IMR-90 (cell line): ENCODE measurements around the gene TANGO2. TPM values are rescaled to one million over a fixed set of nuclear protein-coding genes. Genes with fewer than 3 reads are reported as not detected.

Experiments used
- ATAC-seq: fragments of 200-7000 bp; cut with Tn5 transposase; 2 replicates; pipeline ENCODE4 v1.9.1; 2020; ENCODE audit warnings: low read depth, mild to moderate bottlenecking, moderate library complexity
- BruUV-seq: library from RNA; stranded (reverse); fragments of 400-500 nt; replicated peaks from 2 replicates; lab custom pipeline; 2021; lab: Mats Ljungman, UMichigan
- CTCF ChIA-PET: fragments of 300-600 bp; formaldehyde crosslinking; extraction: SDS; loops from one replicate; lab custom pipeline; 2021; ENCODE audit warnings: antibody characterized with exemption; lab: Yijun Ruan, JAX
- POLR2A ChIA-PET: fragments of 300-600 bp; sonication (Branson Sonifier 250); formaldehyde crosslinking; loops from one replicate; lab custom pipeline; 2022; ENCODE audit warnings: antibody characterized with exemption; ENCODE audit not compliant: unreplicated experiment; lab: Charles Lee
- DNase-seq: peaks from one replicate; pipeline ENCODE4 v3.0.0; 2013
- H2AFZ ChIP-seq: replicated peaks from 2 replicates; pipeline ENCODE3; 2013; ENCODE audit warnings: low read length, mild to moderate bottlenecking; ENCODE audit not compliant: poor library complexity
- H2AK5ac ChIP-seq: 2 replicates; pipeline ENCODE4 v1.6.1; 2013; ENCODE audit warnings: low read depth, low read length, inconsistent platforms
- H2AK9ac ChIP-seq: replicated peaks from 2 replicates; pipeline ENCODE3; 2013; ENCODE audit warnings: mild to moderate bottlenecking, low read depth, low read length, moderate library complexity; ENCODE audit not compliant: poor library complexity
- H2BK120ac ChIP-seq: 2 replicates; pipeline ENCODE4 v1.6.1; 2013; ENCODE audit warnings: low read depth, low read length, inconsistent platforms
- H2BK15ac ChIP-seq: 3 replicates; pipeline ENCODE4 v1.6.1; 2013; ENCODE audit warnings: low read depth, low read length, inconsistent platforms
- H2BK20ac ChIP-seq: 2 replicates; pipeline ENCODE4 v1.6.1; 2013; ENCODE audit warnings: low read depth, mild to moderate bottlenecking, inconsistent platforms, low read length, moderate library complexity
- H2BK5ac ChIP-seq: 2 replicates; pipeline ENCODE4 v1.6.1; 2013; ENCODE audit warnings: mild to moderate bottlenecking, low read depth, low read length, inconsistent platforms; ENCODE audit not compliant: poor library complexity, severe bottlenecking
- H3K14ac ChIP-seq: replicated peaks from 2 replicates; pipeline ENCODE4 v1.6.1; 2013; ENCODE audit warnings: low read depth, low read length, inconsistent platforms
- H3K18ac ChIP-seq: 2 replicates; pipeline ENCODE4 v1.6.1; 2013; ENCODE audit warnings: low read depth, low read length, control low read depth
- H3K23ac ChIP-seq: 2 replicates; pipeline ENCODE4 v1.6.1; 2013; ENCODE audit warnings: low read depth, low read length, inconsistent platforms
- H3K27ac ChIP-seq: 2 replicates; pipeline ENCODE4 v1.5.1; 2013; ENCODE audit warnings: mild to moderate bottlenecking, control low read depth, low read length; ENCODE audit not compliant: insufficient read depth
- H3K27me3 ChIP-seq: 2 replicates; pipeline ENCODE4 v1.6.1; 2013; ENCODE audit warnings: low read length; ENCODE audit not compliant: control insufficient read depth, insufficient read depth
- H3K36me3 ChIP-seq: 2 replicates; pipeline ENCODE4 v1.6.1; 2013; ENCODE audit warnings: low read length, mixed read lengths; ENCODE audit not compliant: control insufficient read depth, insufficient read depth
- H3K4ac ChIP-seq: 2 replicates; pipeline ENCODE4 v1.6.1; 2013; ENCODE audit warnings: low read depth, low read length, inconsistent platforms
- H3K4me1 ChIP-seq: 2 replicates; pipeline ENCODE4 v1.6.1; 2013; ENCODE audit warnings: low read length, mixed read lengths; ENCODE audit not compliant: control insufficient read depth, insufficient read depth
- H3K4me2 ChIP-seq: 2 replicates; pipeline ENCODE4 v1.6.1; 2013; ENCODE audit warnings: low read depth, mild to moderate bottlenecking, control low read depth, low read length, moderate library complexity
- H3K4me3 ChIP-seq: 2 replicates; pipeline ENCODE4 v1.5.1; 2013; ENCODE audit warnings: low read depth, mild to moderate bottlenecking, control low read depth, low read length, moderate library complexity; ENCODE audit not compliant: insufficient read depth
- H3K56ac ChIP-seq: 2 replicates; pipeline ENCODE4 v1.6.1; 2013; ENCODE audit warnings: low read length, inconsistent platforms; ENCODE audit not compliant: insufficient read depth; ENCODE audit errors: extremely low read depth
- H3K79me1 ChIP-seq, 2 experiments: 2 replicates each; pipeline ENCODE4 v1.6.1; 2013; ENCODE audit warnings: low read length in 2 of 2, inconsistent platforms in 1 of 2, low read depth in 1 of 2
- H3K9ac ChIP-seq: 2 replicates; pipeline ENCODE4 v1.6.1; 2013; ENCODE audit warnings: low read depth, low read length, control low read depth
- H3K9me1 ChIP-seq: 2 replicates; pipeline ENCODE4 v1.6.1; 2013; ENCODE audit warnings: low read length, inconsistent platforms; ENCODE audit not compliant: insufficient read depth
- H3K9me3 ChIP-seq: 2 replicates; pipeline ENCODE4 v1.6.1; 2013; ENCODE audit warnings: low read length; ENCODE audit not compliant: control insufficient read depth, insufficient read depth
- H4K20me1 ChIP-seq: 2 replicates; pipeline ENCODE4 v1.6.1; 2013; ENCODE audit warnings: low read length, inconsistent platforms; ENCODE audit not compliant: insufficient read depth
- H4K5ac ChIP-seq: 2 replicates; pipeline ENCODE4 v1.6.1; 2013; ENCODE audit warnings: mild to moderate bottlenecking, low read depth, low read length, control low read depth
- H4K8ac ChIP-seq, 2 experiments: 2 replicates each; pipeline ENCODE4 v1.6.1; 2013; ENCODE audit warnings: low read depth in 2 of 2, low read length in 2 of 2, control low read depth in 1 of 2, inconsistent platforms in 1 of 2
- H4K91ac ChIP-seq: 2 replicates; pipeline ENCODE4 v1.6.1; 2013; ENCODE audit warnings: low read depth, low read length, inconsistent platforms; ENCODE audit not compliant: insufficient read depth
- BHLHE40 ChIP-seq: fragments of 150-350 bp; IDR thresholded peaks from 2 replicates; pipeline ENCODE4 v1.6.1; 2016; ENCODE audit warnings: mild to moderate bottlenecking, low read depth, low read length
- CEBPB ChIP-seq: IDR thresholded peaks from 2 replicates; pipeline ENCODE4 v1.6.1; 2012; ENCODE audit warnings: low read depth, low read length, improper control_type of control experiment
- CHD1 ChIP-seq: IDR thresholded peaks from 2 replicates; pipeline ENCODE4 v1.6.1; 2012; ENCODE audit warnings: low read depth, low read length, improper control_type of control experiment
- FOS ChIP-seq: fragments of 150-350 bp; IDR thresholded peaks from 2 replicates; pipeline ENCODE4 v1.6.1; 2016; ENCODE audit warnings: low read depth, low read length
- MAFK ChIP-seq: IDR thresholded peaks from 2 replicates; pipeline ENCODE4 v1.6.1; 2012; ENCODE audit warnings: low read depth, low read length, improper control_type of control experiment
- MAZ ChIP-seq: IDR thresholded peaks from 2 replicates; pipeline ENCODE4 v1.6.1; 2012; ENCODE audit warnings: low read depth, mild to moderate bottlenecking, low read length, improper control_type of control experiment, moderate library complexity, borderline replicate concordance
- MXI1 ChIP-seq: IDR thresholded peaks from 2 replicates; pipeline ENCODE4 v1.6.1; 2012; ENCODE audit warnings: low read depth, mild to moderate bottlenecking, low read length, moderate library complexity, borderline replicate concordance
- NFE2L2 ChIP-seq: fragments of 150-350 bp; IDR thresholded peaks from 2 replicates; pipeline ENCODE4 v1.6.1; 2016; ENCODE audit warnings: low read depth, mild to moderate bottlenecking, low read length
- POLR2A ChIP-seq: IDR thresholded peaks from 2 replicates; pipeline ENCODE4 v1.6.1; 2012; ENCODE audit warnings: mild to moderate bottlenecking, low read depth, low read length
- RAD21 ChIP-seq: IDR thresholded peaks from 2 replicates; pipeline ENCODE4 v1.6.1; 2012; ENCODE audit warnings: low read length, improper control_type of control experiment
- RFX5 ChIP-seq: IDR thresholded peaks from 2 replicates; pipeline ENCODE4 v1.8.0; 2012; ENCODE audit warnings: low read depth, mild to moderate bottlenecking, low read length, moderate library complexity
- SMC3 ChIP-seq: fragments of 150-350 bp; IDR thresholded peaks from 2 replicates; pipeline ENCODE4 v1.6.1; 2016; ENCODE audit warnings: low read depth, mild to moderate bottlenecking, antibody characterized with exemption, low read length, moderate library complexity
- WGBS, 2 experiments: methylation state at CpG; one replicate each; pipeline versions ENCODE4 v1.1.5 to v1.1.7; 2013; ENCODE audit warnings: missing lambda C conversion rate in 2 of 2; ENCODE audit not compliant: insufficient read length in 1 of 2; ENCODE audit errors: extremely low coverage in 2 of 2; 5-methylcytosine and 5-hydroxymethylcytosine counted together
- dilution Hi-C: fragments of 300-500 bp; cut with HindIII; formaldehyde crosslinking; loops from one replicate; pipeline ENCODE4 v1.14.3; 2018; ENCODE audit warnings: low sequenced_read_pairs; ENCODE audit not compliant: unreplicated experiment
- in situ Hi-C: fragments of 300-500 bp; cut with MboI; formaldehyde crosslinking; loops from 3 replicates; pipeline ENCODE4 v1.14.3; 2019; ENCODE audit warnings: low sequenced_read_pairs, inconsistent platforms, mixed read lengths
- intact Hi-C: fragments of 100-400 bp; cut with micrococcal nuclease; formaldehyde crosslinking; loops from 2 replicates; pipeline ENCODE4 v1.10.0; 2022
- polyA plus RNA-seq, 3 experiments: library from polyadenylated mRNA; depleted of rRNA; stranded (reverse); fragments of >200 nt; gene quantifications; 2 replicates each; pipeline ENCODE4 v1.2.3, GENCODE V29; 2012; ENCODE audit warnings: low replicate concordance in 1 of 3
- total RNA-seq: library from RNA; depleted of rRNA; stranded (reverse); fragments of >200 nt; gene quantifications from 2 replicates; pipeline ENCODE4 v1.2.3, GENCODE V29; 2012
- TF ChIP-seq, protein P1 (sequence below): fragments of 150-350 bp; IDR thresholded peaks from 2 replicates; pipeline ENCODE4 v1.6.1; 2017; ENCODE audit warnings: mild to moderate bottlenecking, antibody characterized with exemption, low read length, low read depth
- TF ChIP-seq, protein P2 (sequence below): fragments of 150-350 bp; IDR thresholded peaks from 2 replicates; pipeline ENCODE4 v1.6.1; 2016; ENCODE audit warnings: low read depth, mild to moderate bottlenecking, low read length, moderate library complexity, borderline replicate concordance
- TF ChIP-seq, protein P3 (sequence below): conservative IDR thresholded peaks from 2 replicates; pipeline ENCODE4 v1.5.1; 2012; ENCODE audit warnings: mild to moderate bottlenecking, low read depth, low read length, improper control_type of control experiment

The TANGO2 gene
- total and polyA plus RNA-seq, 2 of the 4 experiments (the other 2 are of a cell fraction), result 45.1 to 75.1 TPM

DNA sequence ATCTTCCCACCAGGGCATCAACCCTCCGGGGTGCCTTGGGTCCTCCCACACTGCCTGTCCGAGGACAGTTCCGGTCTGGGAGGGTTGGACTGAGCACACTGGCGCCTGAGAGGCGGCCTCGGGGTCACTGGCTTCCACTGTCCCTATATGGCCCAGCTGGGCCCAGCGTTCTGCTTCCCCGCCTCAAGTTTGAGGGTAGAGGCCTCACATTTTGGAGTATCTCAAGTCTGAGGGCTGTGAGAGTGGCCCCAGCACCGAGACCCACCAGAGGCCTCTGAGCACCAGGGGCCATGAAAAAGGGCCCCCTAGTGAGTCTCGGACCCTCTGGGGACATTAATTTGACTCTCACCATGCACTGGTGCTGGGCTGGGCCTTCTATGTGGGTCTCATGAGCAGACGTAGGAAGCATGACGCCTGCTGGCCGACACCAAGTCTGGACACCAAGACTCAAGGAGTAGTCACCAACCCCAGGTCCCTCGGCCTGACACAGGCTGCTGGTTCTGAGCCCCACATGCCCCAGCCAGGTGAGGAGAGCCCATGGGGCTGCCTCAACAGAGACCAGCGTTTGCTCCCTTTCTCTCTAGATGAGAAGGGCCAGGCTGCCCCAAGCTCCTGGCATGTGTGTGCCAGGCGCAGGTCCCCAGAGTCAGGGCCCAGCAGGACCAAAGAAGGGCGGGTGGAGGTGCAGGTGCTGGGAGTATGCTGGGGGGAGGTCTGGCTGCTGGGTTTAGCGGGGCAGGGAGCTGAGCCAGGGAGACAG is 31.8 kb upstream of the TANGO2 start:
- Histone ChIP-seq H4K5ac (no peak overlapping the region), H2BK15ac (no peak overlapping the region), H3K9me1 (peaks cover 17% of the 10 kb centered on the region), H2BK120ac (no peak overlapping the region), H3K4ac (no peak overlapping the region), H3K4me1 (peaks cover 16% of the 10 kb centered on the region), H3K27ac (no peak overlapping the region), H3K18ac (no peak overlapping the region), H3K9me3 (no peaks in the 10 kb centered on the region), H2BK5ac (no peak overlapping the region), H2BK20ac (no peak overlapping the region), H3K27me3 (no peaks in the 10 kb centered on the region), H3K56ac (no peak overlapping the region), H2AFZ (no peak overlapping the region), H4K8ac (no peak overlapping the region), H3K23ac (no peak overlapping the region), H3K9ac (no peak overlapping the region), H3K14ac (no peak overlapping the region), H3K36me3 (no peaks in the 10 kb centered on the region), H3K4me3 (no peak overlapping the region), H3K79me1 (peaks cover 4 to 22% of the 10 kb centered on the region in 2 experiments; a peak in 2 of 4 replicates), H2AK9ac (no peak overlapping the region), H4K20me1 (peaks cover 18% of the 10 kb centered on the region; the same call in 1 of the 2 replicates), H2AK5ac (no peak overlapping the region), H3K4me2 (no peak overlapping the region), H4K91ac (no peak overlapping the region)
- no peak for ATAC-seq
- in situ Hi-C loops, result no loop called here
- ChIA-PET CTCF (interaction anchor here (1.3 kb wide), 1 partner anchor 24 kb away, joined by 3 read pairs; no protein-coding TSS in a partner anchor), POLR2A (no interaction called here)
- WGBS, 2 experiments, result 69% methylated on average over 8 of the region's 18 CpGs; no CpG with 5 or more reads in 1 of the 2 experiments
- dilution Hi-C loops, result no loop called here
- BruUV-seq, result no TSS peak
- DNase-seq, result no peak
- intact Hi-C loops, result no loop called here
- TF ChIP-seq CHD1, result no peak
- no peak for TF ChIP-seq POLR2A
- no peak for TF ChIP-seq CEBPB
- no peak for TF ChIP-seq RFX5
- TF ChIP-seq, protein P1, sequence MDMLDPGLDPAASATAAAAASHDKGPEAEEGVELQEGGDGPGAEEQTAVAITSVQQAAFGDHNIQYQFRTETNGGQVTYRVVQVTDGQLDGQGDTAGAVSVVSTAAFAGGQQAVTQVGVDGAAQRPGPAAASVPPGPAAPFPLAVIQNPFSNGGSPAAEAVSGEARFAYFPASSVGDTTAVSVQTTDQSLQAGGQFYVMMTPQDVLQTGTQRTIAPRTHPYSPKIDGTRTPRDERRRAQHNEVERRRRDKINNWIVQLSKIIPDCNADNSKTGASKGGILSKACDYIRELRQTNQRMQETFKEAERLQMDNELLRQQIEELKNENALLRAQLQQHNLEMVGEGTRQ, result no peak
- no peak for TF ChIP-seq MAFK
- no peak for TF ChIP-seq SMC3
- TF ChIP-seq, protein P2, sequence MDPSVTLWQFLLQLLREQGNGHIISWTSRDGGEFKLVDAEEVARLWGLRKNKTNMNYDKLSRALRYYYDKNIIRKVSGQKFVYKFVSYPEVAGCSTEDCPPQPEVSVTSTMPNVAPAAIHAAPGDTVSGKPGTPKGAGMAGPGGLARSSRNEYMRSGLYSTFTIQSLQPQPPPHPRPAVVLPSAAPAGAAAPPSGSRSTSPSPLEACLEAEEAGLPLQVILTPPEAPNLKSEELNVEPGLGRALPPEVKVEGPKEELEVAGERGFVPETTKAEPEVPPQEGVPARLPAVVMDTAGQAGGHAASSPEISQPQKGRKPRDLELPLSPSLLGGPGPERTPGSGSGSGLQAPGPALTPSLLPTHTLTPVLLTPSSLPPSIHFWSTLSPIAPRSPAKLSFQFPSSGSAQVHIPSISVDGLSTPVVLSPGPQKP, result no peak
- no peak for TF ChIP-seq FOS
- TF ChIP-seq RAD21, result no peak
- no peak for TF ChIP-seq NFE2L2
- TF ChIP-seq, protein P3, sequence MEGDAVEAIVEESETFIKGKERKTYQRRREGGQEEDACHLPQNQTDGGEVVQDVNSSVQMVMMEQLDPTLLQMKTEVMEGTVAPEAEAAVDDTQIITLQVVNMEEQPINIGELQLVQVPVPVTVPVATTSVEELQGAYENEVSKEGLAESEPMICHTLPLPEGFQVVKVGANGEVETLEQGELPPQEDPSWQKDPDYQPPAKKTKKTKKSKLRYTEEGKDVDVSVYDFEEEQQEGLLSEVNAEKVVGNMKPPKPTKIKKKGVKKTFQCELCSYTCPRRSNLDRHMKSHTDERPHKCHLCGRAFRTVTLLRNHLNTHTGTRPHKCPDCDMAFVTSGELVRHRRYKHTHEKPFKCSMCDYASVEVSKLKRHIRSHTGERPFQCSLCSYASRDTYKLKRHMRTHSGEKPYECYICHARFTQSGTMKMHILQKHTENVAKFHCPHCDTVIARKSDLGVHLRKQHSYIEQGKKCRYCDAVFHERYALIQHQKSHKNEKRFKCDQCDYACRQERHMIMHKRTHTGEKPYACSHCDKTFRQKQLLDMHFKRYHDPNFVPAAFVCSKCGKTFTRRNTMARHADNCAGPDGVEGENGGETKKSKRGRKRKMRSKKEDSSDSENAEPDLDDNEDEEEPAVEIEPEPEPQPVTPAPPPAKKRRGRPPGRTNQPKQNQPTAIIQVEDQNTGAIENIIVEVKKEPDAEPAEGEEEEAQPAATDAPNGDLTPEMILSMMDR, result no peak
- no peak for TF ChIP-seq MXI1
- no peak for TF ChIP-seq BHLHE40
- no peak for TF ChIP-seq MAZ
